Spleen (tissue), 11 donors: ENCODE results near the gene FETUB. TPM values are rescaled to one million over a fixed set of nuclear protein-coding genes. Genes with fewer than 3 reads are reported as not detected.

Source experiments
- DNase-seq: peaks from one replicate; pipeline ENCODE4 v3.0.0-alpha.2; 2020
- H3K27ac ChIP-seq, 8 donors: fragments of 200-600 bp; sonication (generic) in 7 of 8; 1 replicate in 4 of 8; 2 replicates in 4 of 8; pipeline versions ENCODE4 v1.5.0 to v1.8.0; 2016 to 2021; ENCODE audit warnings: inconsistent platforms in 4 of 8, mild to moderate bottlenecking in 4 of 8, moderate library complexity in 1 of 8
- H3K27me3 ChIP-seq, 7 donors: fragments of 200-600 bp; sonication (generic) in 6 of 7; replicated peaks in 1 of 7; 1 replicate in 4 of 7; 2 replicates in 3 of 7; pipeline versions ENCODE4 v1.5.0 to v1.8.0; 2016 to 2021; ENCODE audit warnings: inconsistent platforms in 3 of 7, mild to moderate bottlenecking in 1 of 7
- H3K36me3 ChIP-seq, 6 donors: fragments of 200-600 bp; sonication (generic) in 5 of 6; 1 replicate in 4 of 6; 2 replicates in 2 of 6; pipeline versions ENCODE4 v1.5.0 to v1.8.0; 2016 to 2021; ENCODE audit warnings: inconsistent platforms in 2 of 6
- H3K4me1 ChIP-seq, 6 donors: fragments of 200-600 bp; sonication (generic) in 5 of 6; 1 replicate in 3 of 6; 2 replicates in 3 of 6; pipeline versions ENCODE4 v1.5.0 to v1.8.0; 2016 to 2021; ENCODE audit warnings: inconsistent platforms in 3 of 6
- H3K4me3 ChIP-seq, 8 donors: fragments of 200-600 bp; sonication (generic) in 7 of 8; 1 replicate in 4 of 8; 2 replicates in 4 of 8; pipeline versions ENCODE4 v1.5.0 to v1.8.0; 2016 to 2021; ENCODE audit warnings: inconsistent platforms in 4 of 8, mild to moderate bottlenecking in 4 of 8, moderate library complexity in 2 of 8
- H3K9me3 ChIP-seq, 8 donors: fragments of 200-600 bp; sonication (generic) in 7 of 8; 1 replicate in 4 of 8; 2 replicates in 4 of 8; pipeline versions ENCODE4 v1.5.0 to v1.8.0; 2016 to 2021; ENCODE audit warnings: inconsistent platforms in 4 of 8
- CTCF ChIP-seq, 11 experiments: fragments of 200-600 bp in 7 of 11; fragments of 450-650 bp in 4 of 11; sonication (generic) in 4 of 11; IDR thresholded peaks in 8 of 11; conservative IDR thresholded peaks in 3 of 11; 1 replicate in 7 of 11; 2 replicates in 4 of 11; pipeline versions ENCODE4 v1.4.0 to v1.8.0; 2016 to 2021; ENCODE audit warnings: antibody characterized with exemption in 11 of 11, inconsistent platforms in 4 of 11, mild to moderate bottlenecking in 1 of 11
- POLR2A ChIP-seq, 3 donors: fragments of 450-650 bp; IDR thresholded peaks; one replicate each; pipeline ENCODE4 v1.5.1; 2017; ENCODE audit warnings: antibody characterized with exemption in 3 of 3, mild to moderate bottlenecking in 1 of 3
- POLR2AphosphoS5 ChIP-seq, 3 donors: sonication (generic); formaldehyde crosslinking; IDR thresholded peaks; one replicate each; pipeline ENCODE4 v1.5.1; 2017; ENCODE audit warnings: antibody characterized with exemption in 3 of 3
- WGBS, 5 donors: extraction: QIAGEN DNeasy Blood & Tissue Kit in 3 of 5; methylation state at CpG; one replicate each; pipeline versions ENCODE4 v1.1.5 to v1.1.7; 2013 to 2018; 5-methylcytosine and 5-hydroxymethylcytosine counted together
- intact Hi-C: fragments of 100-400 bp; cut with DNase I; formaldehyde crosslinking; loops from one replicate; pipeline ENCODE4 v1.15.0; 2023; ENCODE audit warnings: low total_unique reads
- polyA plus RNA-seq, 3 donors: library from polyadenylated mRNA; stranded (reverse); fragments of 200-250 nt; gene quantifications; one replicate each; pipeline ENCODE4 v1.2.1, GENCODE V29; 2013
- total RNA-seq, 7 donors: library from RNA; depleted of rRNA in 3 of 7; stranded (reverse); fragments of >200 nt in 3 of 7; fragmentation: NEBNext Ultra II Directional in 4 of 7; extraction: Animal tissue kit (Norgen Biotek cat#: 25700) in 4 of 7; gene quantifications; one replicate each; pipeline versions ENCODE4 v1.1.0 to v1.2.1, GENCODE V29; 2016 to 2021
- donor health status: healthy with polysubstance abuse.
- donor health status: DM: no; HTN: no; CAD: no; lungs with moderate emphysema.
- donor health status: DM: no; HTN: no; CAD: no.
- donor health status: Bipolar disorder and iron deficiency.
- donor health status: healthy.
- donor health status: DM: no; HTN: no; CAD: no.
- donor health status: DM: yes; HTN: yes; CAD: no.

FETUB gene
- total and polyA plus RNA-seq, 10 donors: not detected

GRCh38 chr3:186620213-186621092 lies 19.7 kb upstream of the FETUB start:
- Histone ChIP-seq H3K27me3 (peaks cover 0 to 50% (median 10%) of the 10 kb centered on the region in 7 donors), H3K4me3 (no peak overlapping the region), H3K36me3 (no peaks in the 10 kb centered on the region), H3K27ac (no peak overlapping the region), H3K9me3 (no peaks in the 10 kb centered on the region), H3K4me1 (peaks cover 0 to 13% (median 11%) of the 10 kb centered on the region in 6 donors)
- TF ChIP-seq POLR2A (IDR thresholded peaks at IDR 0.05) (no peak), CTCF (IDR thresholded peaks at IDR 0.05 in 8 of 11, conservative IDR thresholded peaks at IDR 0.05 in 3 of 11) (no peak), POLR2AphosphoS5 (IDR thresholded peaks at IDR 0.05) (no peak)
- intact Hi-C loops: no loop called here
- DNase-seq: no peak
- 84 to 91% (median 88%) methylated on average over 13 to 17 of the region's 17 CpGs for WGBS, 5 donors

- 72 to 86% (median 84%) methylated on average over 7 of the region's 7 CpGs for WGBS, 5 donors
- Histone ChIP-seq H3K27ac (no peak overlapping the region), H3K9me3 (no peaks in the 10 kb centered on the region), H3K4me3 (no peak overlapping the region), H3K4me1 (peaks cover 0 to 7% (median 4%) of the 10 kb centered on the region in 6 donors), H3K27me3 (peaks cover 0 to 50% (median 10%) of the 10 kb centered on the region in 7 donors), H3K36me3 (no peaks in the 10 kb centered on the region)
- intact Hi-C loops: no loop called here
- no peak for DNase-seq
- TF ChIP-seq CTCF (IDR thresholded peaks at IDR 0.05 in 8 of 11, conservative IDR thresholded peaks at IDR 0.05 in 3 of 11): no peak
- TF ChIP-seq POLR2A (IDR thresholded peaks at IDR 0.05): no peak
- TF ChIP-seq POLR2AphosphoS5 (IDR thresholded peaks at IDR 0.05): no peak
Measured at GRCh38 chr3:186621894-186622650, 18.1 kb upstream of the FETUB start.

- no peak for TF ChIP-seq POLR2A (IDR thresholded peaks at IDR 0.05)
- no peak for TF ChIP-seq CTCF (IDR thresholded peaks at IDR 0.05 in 8 of 11, conservative IDR thresholded peaks at IDR 0.05 in 3 of 11)
- no peak for TF ChIP-seq POLR2AphosphoS5 (IDR thresholded peaks at IDR 0.05)
- no peaks in the 10 kb centered on the region for H3K36me3 ChIP-seq
- peaks cover 0 to 43% (median 5%) of the 10 kb centered on the region in 7 donors for H3K27me3 ChIP-seq
- no peak overlapping the region for H3K27ac ChIP-seq
- H3K9me3 ChIP-seq: no peaks in the 10 kb centered on the region
- WGBS, 5 donors: 28 to 48% (median 40%) methylated on average over 2 of the region's 2 CpGs
- no peak overlapping the region for H3K4me3 ChIP-seq
- no peaks in the 10 kb centered on the region for H3K4me1 ChIP-seq
- no peak for DNase-seq
- intact Hi-C loops: no loop called here
Measured at GRCh38 chr3:186622651-186623310, 17.4 kb upstream of the FETUB start.
